SK-N-MC (cell line): ENCODE results near the gene DOCK4.

Experiments
- EZH2 ChIP-seq: fragments of 200-600 bp; sonication (generic); IDR thresholded peaks from one replicate; pipeline ENCODE4 v1.6.1; 2017; ENCODE audit warnings: antibody characterized with exemption
- FOXP2 ChIP-seq: optimal IDR thresholded peaks from 2 replicates; pipeline ENCODE3; 2011; ENCODE audit warnings: mild to moderate bottlenecking, moderate library complexity; ENCODE audit not compliant: insufficient read depth; ENCODE audit errors: extremely low read length, control extremely low read depth
- POLR2AphosphoS5 ChIP-seq: IDR thresholded peaks from 2 replicates; pipeline ENCODE4 v1.6.1; 2012; ENCODE audit warnings: mild to moderate bottlenecking, low read depth, low read length, borderline replicate concordance

DNA sequence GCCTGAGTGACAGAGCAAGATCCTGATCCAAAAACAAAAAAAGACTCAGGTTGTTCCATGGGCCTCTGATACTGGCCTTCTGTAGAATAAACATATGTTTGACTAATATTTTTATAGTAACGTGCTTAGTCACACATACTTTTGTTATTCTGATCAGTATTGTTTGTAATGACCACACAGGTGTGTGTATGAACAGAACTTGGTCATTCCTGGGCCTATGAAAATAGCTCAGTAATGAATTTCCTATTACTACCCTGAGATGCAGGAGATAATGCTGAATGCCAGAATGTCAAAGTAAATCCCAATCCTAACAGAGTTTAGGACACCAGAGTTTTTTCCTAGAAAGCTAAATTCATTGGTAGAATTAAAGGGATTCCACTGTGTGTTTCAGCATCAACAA is 108.7 kb downstream of the DOCK4 start:
- TF ChIP-seq EZH2: no peak
- no peak for TF ChIP-seq POLR2AphosphoS5
- TF ChIP-seq FOXP2: no peak
